CD4-positive, alpha-beta T cell treated with Interferon alpha-2 for 1 hour (primary cell): ENCODE results near the gene VSX2.

Source experiments
- DNase-seq, 2 donors: peaks; one replicate each; pipeline ENCODE4 v3.0.0-alpha.2; 2020 to 2022

The VSX2 gene

DNA sequence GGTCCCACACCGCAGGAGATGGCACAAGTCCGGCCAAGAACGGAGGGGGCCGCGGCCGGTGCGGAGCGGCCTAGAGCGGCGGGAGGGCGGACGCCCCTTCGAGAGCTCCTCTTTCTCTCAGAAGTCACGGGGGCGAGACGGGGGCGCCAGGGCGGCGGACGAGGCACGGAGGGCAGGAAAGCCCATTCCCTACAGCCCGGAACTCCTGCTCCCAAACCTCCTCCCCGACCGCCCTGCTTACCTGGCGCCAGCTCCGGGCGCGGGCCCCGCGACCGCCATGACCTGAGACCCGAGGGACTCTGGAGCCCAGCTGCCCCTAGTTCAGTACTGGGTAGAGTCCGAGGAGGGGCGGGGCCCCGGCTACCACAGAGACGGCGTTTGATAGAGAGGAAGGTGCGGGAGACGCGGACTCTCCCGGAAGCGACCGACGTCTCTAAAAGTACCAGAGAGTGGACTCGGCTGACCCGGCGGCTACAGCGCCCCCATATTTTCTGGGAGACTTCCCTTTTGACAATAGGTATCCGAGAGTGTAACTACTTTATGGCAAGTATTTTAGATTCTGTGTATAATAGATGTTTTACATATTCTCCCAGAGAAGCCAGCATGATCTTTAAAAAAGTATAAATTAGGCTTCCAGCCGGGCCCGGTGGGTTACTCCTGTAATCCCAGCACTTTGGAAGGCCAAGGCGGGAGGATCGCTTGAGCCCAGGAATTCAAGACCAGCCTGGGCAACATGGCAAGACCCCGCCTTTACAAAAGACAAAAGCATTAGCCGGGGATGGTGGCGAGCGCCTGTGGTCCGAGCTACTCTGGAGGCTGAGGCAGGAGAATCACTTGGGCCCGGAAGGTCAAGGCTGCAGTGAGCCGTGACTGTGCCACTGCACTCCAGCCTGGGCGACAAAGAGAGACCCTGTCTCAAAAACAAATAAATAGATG, 63.7 kb downstream of the VSX2 start, which contains the start of gene ABCD4:
ABCD4 (minus strand) TSS at position 301 of the 936 bp plus-strand sequence; CDS start at position 279, 22 bp downstream.
- peak; percentile 90 to 92 for DNase-seq

- DNase-seq = no peak
Measured at GRCh38 chr14:74308695-74309094, 69.4 kb downstream of the VSX2 start.

GRCh38 chr14:74309125-74310022, 70.1 kb downstream of the VSX2 start:
- no peak for DNase-seq

- DNase-seq = no peak
Measured at GRCh38 chr14:74312161-74312560, 72.9 kb downstream of the VSX2 start.
